Inflammatory macrophage treated with lipopolysaccharide for 4 hours (primary cell): ENCODE measurements around the gene NBL1.
"Not testable (repeated sequence)": the region's sequence is repeated elsewhere in the genome, so short reads cannot be mapped to it uniquely, and the experiment has no call there.

Experiments
- DNase-seq: peaks from one replicate; pipeline ENCODE4 v3.0.0-alpha.2; 2020

Gene NBL1

GRCh38 chr1:19623523-19623922 lies 20.6 kb upstream of the NBL1 start:
- no peak for DNase-seq

- no peak for DNase-seq
Observed at GRCh38 chr1:19625291-19625937, 18.7 kb upstream of the NBL1 start.

- no peak for DNase-seq
Observed at GRCh38 chr1:19628879-19629278, 15.2 kb upstream of the NBL1 start.

GRCh38 chr1:19629357-19629756 lies 14.8 kb upstream of the NBL1 start:
- no peak for DNase-seq

GRCh38 chr1:19630192-19630591 lies 13.9 kb upstream of the NBL1 start:
- not testable (repeated sequence) for DNase-seq

GRCh38 chr1:19630720-19631395 lies 13.3 kb upstream of the NBL1 start:
- no peak for DNase-seq

- DNase-seq: no peak
Observed at GRCh38 chr1:19632211-19632610, 11.9 kb upstream of the NBL1 start.

- DNase-seq: no peak
Observed at GRCh38 chr1:19633106-19633505, 11.0 kb upstream of the NBL1 start.

GRCh38 chr1:19635064-19635463 lies 9.0 kb upstream of the NBL1 start:
- DNase-seq: not testable (repeated sequence)

GRCh38 chr1:19635646-19636045 lies 8.5 kb upstream of the NBL1 start:
- DNase-seq: no peak

- DNase-seq: no peak
Observed at GRCh38 chr1:19636065-19636464, 8.0 kb upstream of the NBL1 start.

- DNase-seq: not testable (repeated sequence)
Observed at GRCh38 chr1:19636749-19637148, 7.4 kb upstream of the NBL1 start.

- DNase-seq: no peak
Observed at GRCh38 chr1:19637606-19638005, 6.5 kb upstream of the NBL1 start.

GRCh38 chr1:19639228-19639627 lies 4.9 kb upstream of the NBL1 start:
- not testable (repeated sequence) for DNase-seq

GRCh38 chr1:19639999-19640362 lies 4.1 kb upstream of the NBL1 start:
- no peak for DNase-seq

- DNase-seq: no peak
Observed at GRCh38 chr1:19640363-19641316, 3.5 kb upstream of the NBL1 start.

- no peak for DNase-seq
Observed at GRCh38 chr1:19643121-19643520, 990 bp upstream of the NBL1 start.

- DNase-seq: no peak
Observed at GRCh38 chr1:19644395-19644680, 227 bp downstream of the NBL1 start.

- no peak for DNase-seq
Observed at GRCh38 chr1:19644681-19645410, 735 bp downstream of the NBL1 start.

- DNase-seq: no peak
Observed at GRCh38 chr1:19645411-19646251, 1.5 kb downstream of the NBL1 start.

GRCh38 chr1:19646377-19647319 lies 2.5 kb downstream of the NBL1 start:
- DNase-seq: peak; percentile 19
